PC-3 (cell line): Measurements from ENCODE around the gene BDH1. TPM values are rescaled to one million over a fixed set of nuclear protein-coding genes. Genes with fewer than 3 reads are reported as not detected.

Experiments used
- ATAC-seq: fragments of 200-7000 bp; cut with Tn5 transposase; 2 replicates; pipeline ENCODE4 v1.9.1; 2020; ENCODE audit warnings: mild to moderate bottlenecking, moderate library complexity
- BruUV-seq: library from RNA; stranded (reverse); fragments of 400-500 nt; replicated peaks from 2 replicates; lab custom pipeline; 2021; lab: Mats Ljungman, UMichigan
- CTCF ChIA-PET: fragments of 300-600 bp; sonication (Branson Sonifier 250); formaldehyde crosslinking; loops from one replicate; lab custom pipeline; 2022; ENCODE audit warnings: antibody characterized with exemption; lab: Charles Lee
- POLR2A ChIA-PET: fragments of 300-600 bp; sonication (Branson Sonifier 250); formaldehyde crosslinking; loops from one replicate; lab custom pipeline; 2022; ENCODE audit warnings: antibody characterized with exemption; ENCODE audit not compliant: unreplicated experiment; lab: Charles Lee
- DNase-seq: peaks from one replicate; pipeline ENCODE4 v3.0.0-alpha.2; 2015
- H2AFZ ChIP-seq: fragments of 300-600 bp; sonication (generic); 2 replicates; pipeline ENCODE4 v1.6.0; 2016; ENCODE audit warnings: antibody characterized with exemption, low read length
- H3F3A ChIP-seq: fragments of 300-600 bp; sonication (generic); one replicate; pipeline ENCODE4 v1.6.0; 2017; ENCODE audit warnings: antibody characterized with exemption, low read length, control low read depth, mild to moderate bottlenecking; ENCODE audit not compliant: unreplicated experiment
- H3K27ac ChIP-seq: fragments of 300-600 bp; sonication (generic); 2 replicates; pipeline ENCODE4 v1.5.1; 2016; ENCODE audit warnings: mild to moderate bottlenecking, low read length
- H3K27me3 ChIP-seq: fragments of 300-600 bp; sonication (generic); 2 replicates; pipeline ENCODE4 v1.6.1; 2016; ENCODE audit warnings: low read length, mixed read lengths
- H3K36me3 ChIP-seq: fragments of 300-600 bp; sonication (generic); 2 replicates; pipeline ENCODE4 v1.6.1; 2016; ENCODE audit warnings: low read depth, mixed run types, low read length, mixed read lengths
- H3K4me1 ChIP-seq: fragments of 300-600 bp; sonication (generic); 2 replicates; pipeline ENCODE4 v1.5.1; 2016; ENCODE audit warnings: low read length; ENCODE audit not compliant: insufficient read depth
- H3K4me2 ChIP-seq: fragments of 300-600 bp; sonication (generic); 2 replicates; pipeline ENCODE4 v1.6.0; 2016; ENCODE audit warnings: low read length
- H3K4me3 ChIP-seq: fragments of 300-600 bp; sonication (generic); 2 replicates; pipeline ENCODE4 v1.5.1; 2016; ENCODE audit warnings: mild to moderate bottlenecking, low read length, mixed read lengths
- H3K79me2 ChIP-seq: fragments of 300-600 bp; sonication (generic); 2 replicates; pipeline ENCODE4 v1.6.1; 2017; ENCODE audit warnings: low read length, mixed read lengths
- H3K9ac ChIP-seq: fragments of 300-600 bp; sonication (generic); 2 replicates; pipeline ENCODE4 v1.6.0; 2016; ENCODE audit warnings: mild to moderate bottlenecking, low read length
- H3K9me2 ChIP-seq: fragments of 300-600 bp; sonication (generic); replicated peaks from 2 replicates; pipeline ENCODE4 v1.6.1; 2016; ENCODE audit warnings: mixed run types, low read length, mixed read lengths
- H3K9me3 ChIP-seq: fragments of 300-600 bp; sonication (generic); 2 replicates; pipeline ENCODE4 v1.6.1; 2016; ENCODE audit warnings: low read length, mixed read lengths
- H4K20me1 ChIP-seq: fragments of 300-600 bp; sonication (generic); 2 replicates; pipeline ENCODE4 v1.6.1; 2016; ENCODE audit warnings: low read length, mixed read lengths
- EZH2 ChIP-seq: fragments of 300-600 bp; sonication (generic); IDR thresholded peaks from one replicate; pipeline ENCODE4 v1.6.1; 2017; ENCODE audit warnings: antibody characterized with exemption, mild to moderate bottlenecking, low read length; ENCODE audit not compliant: unreplicated experiment
- EZH2phosphoT487 ChIP-seq: fragments of 300-600 bp; sonication (generic); IDR thresholded peaks from 2 replicates; pipeline ENCODE4 v1.6.1; 2018; ENCODE audit warnings: mild to moderate bottlenecking, antibody characterized with exemption, low read length, borderline replicate concordance
- intact Hi-C: fragments of 100-400 bp; cut with micrococcal nuclease; formaldehyde crosslinking; loops from 2 replicates; pipeline ENCODE4 v1.9.0; 2023
- total RNA-seq: library from RNA; depleted of rRNA; stranded (reverse); fragments of >200 nt; gene quantifications from 2 replicates; pipeline ENCODE4 v1.2.3, GENCODE V29; 2014
- TF ChIP-seq, protein P1 (sequence below): fragments of 300-600 bp; sonication (generic); conservative IDR thresholded peaks from 2 replicates; pipeline ENCODE4 v1.5.1; 2017; ENCODE audit warnings: antibody characterized with exemption, low read depth, mild to moderate bottlenecking, low read length

Gene BDH1
- total RNA-seq, 1 experiment from 2014 or later: 10.6 TPM

DNA sequence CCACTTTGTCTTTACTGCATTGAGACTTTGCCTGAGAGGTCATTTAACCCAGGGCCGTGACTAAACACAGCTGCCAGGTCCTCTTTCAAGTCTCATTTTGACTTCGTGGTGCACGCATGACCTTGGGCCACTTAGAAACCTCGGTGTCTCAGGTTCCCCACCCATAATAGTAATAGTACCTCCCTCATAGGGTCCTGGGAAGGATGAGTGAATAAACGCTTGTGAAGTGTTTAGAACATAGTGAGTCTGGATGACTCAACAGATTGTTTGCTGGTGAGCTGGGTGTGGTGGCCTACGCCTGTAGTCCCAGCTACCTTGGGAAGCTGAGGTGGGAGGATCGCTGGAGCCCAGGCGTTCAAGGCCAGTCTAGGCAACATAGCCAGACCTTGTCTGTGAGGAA, 56.3 kb downstream of the BDH1 start:
- no TSS peak for BruUV-seq
- TF ChIP-seq, protein P1, sequence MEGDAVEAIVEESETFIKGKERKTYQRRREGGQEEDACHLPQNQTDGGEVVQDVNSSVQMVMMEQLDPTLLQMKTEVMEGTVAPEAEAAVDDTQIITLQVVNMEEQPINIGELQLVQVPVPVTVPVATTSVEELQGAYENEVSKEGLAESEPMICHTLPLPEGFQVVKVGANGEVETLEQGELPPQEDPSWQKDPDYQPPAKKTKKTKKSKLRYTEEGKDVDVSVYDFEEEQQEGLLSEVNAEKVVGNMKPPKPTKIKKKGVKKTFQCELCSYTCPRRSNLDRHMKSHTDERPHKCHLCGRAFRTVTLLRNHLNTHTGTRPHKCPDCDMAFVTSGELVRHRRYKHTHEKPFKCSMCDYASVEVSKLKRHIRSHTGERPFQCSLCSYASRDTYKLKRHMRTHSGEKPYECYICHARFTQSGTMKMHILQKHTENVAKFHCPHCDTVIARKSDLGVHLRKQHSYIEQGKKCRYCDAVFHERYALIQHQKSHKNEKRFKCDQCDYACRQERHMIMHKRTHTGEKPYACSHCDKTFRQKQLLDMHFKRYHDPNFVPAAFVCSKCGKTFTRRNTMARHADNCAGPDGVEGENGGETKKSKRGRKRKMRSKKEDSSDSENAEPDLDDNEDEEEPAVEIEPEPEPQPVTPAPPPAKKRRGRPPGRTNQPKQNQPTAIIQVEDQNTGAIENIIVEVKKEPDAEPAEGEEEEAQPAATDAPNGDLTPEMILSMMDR: no peak
- TF ChIP-seq EZH2phosphoT487 (no peak), EZH2 (no peak)
- Histone ChIP-seq H3K79me2 (no peaks in the 10 kb centered on the region), H3K9me3 (no peaks in the 10 kb centered on the region), H3K27ac (peak overlapping the region; percentile 80), H3K36me3 (no peaks in the 10 kb centered on the region), H3K9ac (peak overlapping the region; percentile 65), H3K4me1 (peaks cover 30% of the 10 kb centered on the region), H3K4me3 (no peak overlapping the region), H3K4me2 (peak overlapping the region; percentile 16), H2AFZ (no peak overlapping the region), H3K9me2 (no peaks in the 10 kb centered on the region), H3K27me3 (no peaks in the 10 kb centered on the region), H3F3A (no peaks in the 10 kb centered on the region), H4K20me1 (no peaks in the 10 kb centered on the region)
- DNase-seq (peak; percentile 96), ATAC-seq (peak; percentile 93)
- POLR2A ChIA-PET: interaction anchor here (1.0 kb wide), 1 partner anchor 132 kb away, joined by 5 read pairs; no protein-coding TSS in a partner anchor
- intact Hi-C loops: no loop called here
- CTCF ChIA-PET: no interaction called here

- BruUV-seq: no TSS peak
- peak overlapping the region; percentile 80 for H3K27ac ChIP-seq
Observed at GRCh38 chr3:197498499-197499241, 57.1 kb downstream of the BDH1 start.

More at GRCh38 chr3:197498499-197499241, 57.1 kb downstream of the BDH1 start:
- Histone ChIP-seq H3K79me2 (no peaks in the 10 kb centered on the region), H3K9me3 (no peaks in the 10 kb centered on the region), H4K20me1 (no peaks in the 10 kb centered on the region), H2AFZ (no peak overlapping the region), H3K4me1 (peaks cover 28% of the 10 kb centered on the region), H3K9me2 (no peaks in the 10 kb centered on the region), H3K27me3 (no peaks in the 10 kb centered on the region), H3F3A (no peaks in the 10 kb centered on the region), H3K4me3 (no peak overlapping the region), H3K4me2 (no peak overlapping the region; the same call in 1 of the 2 replicates), H3K36me3 (no peaks in the 10 kb centered on the region), H3K9ac (peak overlapping the region; percentile 46; the same call in 1 of the 2 replicates)
- ATAC-seq (no peak), DNase-seq (no peak)
- TF ChIP-seq EZH2phosphoT487 (no peak), EZH2 (no peak)
- TF ChIP-seq, protein P1: no peak
- ChIA-PET CTCF (no interaction called here), POLR2A (interaction anchor here (1.0 kb wide), 1 partner anchor 131 kb away, joined by 5 read pairs; no protein-coding TSS in a partner anchor)
- intact Hi-C loops: no loop called here
